Mammary epithelial cell (primary cell): ENCODE measurements around the gene SLCO3A1.

Experiments used
- CTCF ChIP-seq, 2 donors: IDR thresholded peaks in 1 of 2; conservative IDR thresholded peaks in 1 of 2; 2 replicates each; pipeline ENCODE4 v1.5.1; 2011 to 2012; ENCODE audit warnings: inconsistent platforms in 2 of 2, low read length in 2 of 2, mild to moderate bottlenecking in 2 of 2, control low read depth in 1 of 2, low read depth in 1 of 2; ENCODE audit not compliant: insufficient read depth in 1 of 2; ENCODE audit errors: extremely low read depth in 1 of 2
- EZH2 ChIP-seq: IDR thresholded peaks from 2 replicates; pipeline ENCODE4 v1.6.1; 2012; ENCODE audit warnings: low read length, inconsistent platforms, borderline replicate concordance

GRCh38 chr15:92035961-92036360 lies 182.5 kb downstream of the SLCO3A1 start:
- no peak for TF ChIP-seq CTCF (conservative IDR thresholded peaks at IDR 0.05 in 1 of 2, IDR thresholded peaks at IDR 0.05 in 1 of 2; ENCODE audit: extremely low read depth in 1 of 2, insufficient read depth in 1 of 2, low read depth in 1 of 2, low read length in 2 of 2)
- TF ChIP-seq EZH2: no peak
